Natural killer cell (primary cell): ENCODE measurements around the gene HEATR5B. TPM values are rescaled to one million over a fixed set of nuclear protein-coding genes. Genes with fewer than 3 reads are reported as not detected.
A peak's percentile ranks its signal among the peaks of the same experiment; 100 is the strongest.

ENCODE experiments used
- ATAC-seq, 3 donors: fragments of 150-1000 bp in 2 of 3; fragments of 200-7000 bp in 1 of 3; cut with Tn5 transposase; 1 replicate in 1 of 3; 2 replicates in 2 of 3; pipeline ENCODE4 v1.10.0; 2021; ENCODE audit warnings: mild to moderate bottlenecking in 2 of 3, moderate library complexity in 2 of 3
- DNase-seq, 2 donors: peaks; one replicate each; pipeline versions ENCODE4 v3.0.0 to v3.0.0-alpha.2; 2013 to 2021; ENCODE audit warnings: mixed read lengths in 1 of 2
- H3K27ac ChIP-seq: one replicate; pipeline ENCODE4 v1.5.1; 2013; ENCODE audit warnings: mild to moderate bottlenecking, low read length
- H3K27me3 ChIP-seq: one replicate; pipeline ENCODE4 v1.6.1; 2013; ENCODE audit warnings: low read length; ENCODE audit not compliant: control insufficient read depth, insufficient read depth
- H3K36me3 ChIP-seq: one replicate; pipeline ENCODE4 v1.6.1; 2013; ENCODE audit warnings: low read length; ENCODE audit not compliant: control insufficient read depth, insufficient read depth
- H3K4me1 ChIP-seq: one replicate; pipeline ENCODE4 v1.6.1; 2013; ENCODE audit warnings: low read length; ENCODE audit not compliant: control insufficient read depth, insufficient read depth
- H3K4me3 ChIP-seq: one replicate; pipeline ENCODE4 v1.5.1; 2013; ENCODE audit warnings: low read length
- H3K9me3 ChIP-seq: one replicate; pipeline ENCODE4 v1.6.1; 2013; ENCODE audit warnings: low read length; ENCODE audit not compliant: control insufficient read depth, insufficient read depth
- H3K27ac Mint-ChIP-seq, 2 donors: one replicate each; pipeline ENCODE4 v1.8.0; 2022; ENCODE audit warnings: mild to moderate bottlenecking in 2 of 2, mixed read lengths in 2 of 2, moderate library complexity in 1 of 2
- H3K27me3 Mint-ChIP-seq, 2 donors: one replicate each; pipeline ENCODE4 v1.8.0; 2022; ENCODE audit warnings: low read depth in 2 of 2, mixed read lengths in 2 of 2
- H3K36me3 Mint-ChIP-seq: one replicate; pipeline ENCODE4 v1.8.0; 2022; ENCODE audit warnings: mixed read lengths
- H3K4me1 Mint-ChIP-seq, 2 donors: one replicate each; pipeline ENCODE4 v1.8.0; 2022; ENCODE audit warnings: mixed read lengths in 2 of 2
- H3K4me3 Mint-ChIP-seq: one replicate; pipeline ENCODE4 v1.8.0; 2022; ENCODE audit warnings: mild to moderate bottlenecking, moderate library complexity, mixed read lengths
- H3K9me3 Mint-ChIP-seq, 2 donors: one replicate each; pipeline ENCODE4 v1.8.0; 2022; ENCODE audit warnings: mixed read lengths in 2 of 2
- WGBS: methylation state at CpG from one replicate; pipeline ENCODE4 v1.1.7; 2013; ENCODE audit warnings: missing lambda C conversion rate; ENCODE audit not compliant: insufficient coverage; 5-methylcytosine and 5-hydroxymethylcytosine counted together
- intact Hi-C: fragments of 100-400 bp; cut with micrococcal nuclease; formaldehyde crosslinking; loops from one replicate; pipeline ENCODE4 v1.14.2; 2022
- total RNA-seq, 4 donors: library from RNA; stranded (reverse); fragments of 120-200 nt in 1 of 4; gene quantifications; one replicate each; pipeline versions ENCODE4 v1.2.3 to v1.2.4, GENCODE V29; 2013 to 2022
- TF ChIP-seq, protein P1 (sequence below): fragments of 200-600 bp; IDR thresholded peaks from one replicate; pipeline ENCODE4 v1.8.0; 2022; ENCODE audit warnings: antibody characterized with exemption

Gene HEATR5B
- total RNA-seq, 3 donors from 2014 or later (not counting 1 experiment from before 2014, with no cell fraction given) = 31.1 to 53.9 (median 39.9) TPM

DNA sequence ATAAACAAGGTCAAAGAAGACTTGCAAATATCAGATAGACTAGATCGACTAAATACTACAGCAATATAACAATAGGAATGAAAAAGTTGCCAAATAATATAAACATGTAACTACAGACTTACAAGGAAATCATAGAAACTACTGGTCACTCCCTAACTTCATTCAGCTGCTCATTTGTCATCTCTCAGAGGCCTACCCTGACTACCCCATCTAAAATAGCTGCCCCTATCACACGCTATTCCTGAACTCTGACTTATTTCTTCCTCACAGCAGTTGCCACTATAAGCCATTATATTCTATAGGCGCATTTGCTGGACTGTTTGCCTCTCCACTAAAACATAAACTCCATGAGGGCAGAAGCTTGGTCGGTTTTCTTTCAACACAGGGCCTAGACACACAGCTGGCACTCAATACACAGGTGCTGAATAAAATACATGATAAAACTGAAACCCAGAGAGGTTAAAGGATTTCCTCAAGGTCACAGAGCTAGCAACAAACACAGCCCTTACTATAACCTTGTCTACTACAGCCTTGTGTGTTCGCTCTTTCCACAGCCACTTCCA lies 119.6 kb downstream of the HEATR5B start:
- no peaks in the 10 kb centered on the region for H3K36me3 Mint-ChIP-seq
- H3K4me3 Mint-ChIP-seq = peak overlapping the region; percentile 92
- 92% methylated on average over 4 of the region's 5 CpGs for WGBS
- no peaks in the 10 kb centered on the region for H3K9me3 Mint-ChIP-seq
- Histone ChIP-seq H3K4me1 (peaks cover 13% of the 10 kb centered on the region), H3K27me3 (no peaks in the 10 kb centered on the region), H3K9me3 (no peaks in the 10 kb centered on the region), H3K36me3 (peaks cover 2% of the 10 kb centered on the region), H3K4me3 (no peak overlapping the region), H3K27ac (no peak overlapping the region)
- ATAC-seq = no peak
- DNase-seq = no peak
- peaks cover 56 to 57% of the 10 kb centered on the region in 2 donors for H3K4me1 Mint-ChIP-seq
- TF ChIP-seq, protein P1, sequence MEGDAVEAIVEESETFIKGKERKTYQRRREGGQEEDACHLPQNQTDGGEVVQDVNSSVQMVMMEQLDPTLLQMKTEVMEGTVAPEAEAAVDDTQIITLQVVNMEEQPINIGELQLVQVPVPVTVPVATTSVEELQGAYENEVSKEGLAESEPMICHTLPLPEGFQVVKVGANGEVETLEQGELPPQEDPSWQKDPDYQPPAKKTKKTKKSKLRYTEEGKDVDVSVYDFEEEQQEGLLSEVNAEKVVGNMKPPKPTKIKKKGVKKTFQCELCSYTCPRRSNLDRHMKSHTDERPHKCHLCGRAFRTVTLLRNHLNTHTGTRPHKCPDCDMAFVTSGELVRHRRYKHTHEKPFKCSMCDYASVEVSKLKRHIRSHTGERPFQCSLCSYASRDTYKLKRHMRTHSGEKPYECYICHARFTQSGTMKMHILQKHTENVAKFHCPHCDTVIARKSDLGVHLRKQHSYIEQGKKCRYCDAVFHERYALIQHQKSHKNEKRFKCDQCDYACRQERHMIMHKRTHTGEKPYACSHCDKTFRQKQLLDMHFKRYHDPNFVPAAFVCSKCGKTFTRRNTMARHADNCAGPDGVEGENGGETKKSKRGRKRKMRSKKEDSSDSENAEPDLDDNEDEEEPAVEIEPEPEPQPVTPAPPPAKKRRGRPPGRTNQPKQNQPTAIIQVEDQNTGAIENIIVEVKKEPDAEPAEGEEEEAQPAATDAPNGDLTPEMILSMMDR = no peak
- no peaks in the 10 kb centered on the region for H3K27me3 Mint-ChIP-seq
- peak overlapping the region; percentile 98 for H3K27ac Mint-ChIP-seq
- intact Hi-C loops = loop anchor here (5.0 kb wide), 1 partner anchor 162 kb away; no protein-coding TSS in a partner anchor

DNA sequence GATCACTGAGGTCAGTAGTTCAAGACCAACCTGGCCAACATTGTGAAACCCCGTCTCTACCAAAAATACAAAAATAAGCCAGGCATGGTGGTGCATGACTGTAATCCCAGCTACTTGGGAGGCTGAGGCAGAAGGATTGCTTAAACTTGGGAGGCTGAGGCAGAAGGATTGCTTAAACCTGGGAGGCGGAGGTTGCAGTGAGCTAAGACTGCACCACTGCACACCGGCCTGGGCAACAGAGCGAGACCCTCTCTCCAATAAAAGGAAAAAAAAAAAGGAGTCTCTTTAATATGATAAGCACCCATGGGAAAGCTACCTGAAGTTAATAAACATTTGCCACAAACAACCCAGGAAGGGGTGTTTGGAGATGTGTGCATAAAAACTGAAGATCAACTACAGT lies 120.4 kb downstream of the HEATR5B start:
- Histone ChIP-seq H3K27me3 (no peaks in the 10 kb centered on the region), H3K4me1 (peaks cover 13% of the 10 kb centered on the region), H3K9me3 (no peaks in the 10 kb centered on the region), H3K4me3 (no peak overlapping the region), H3K36me3 (peaks cover 2% of the 10 kb centered on the region), H3K27ac (no peak overlapping the region)
- H3K4me1 Mint-ChIP-seq = peaks cover 56 to 58% of the 10 kb centered on the region in 2 donors
- WGBS = 94% methylated on average over 2 of the region's 4 CpGs
- no peak for ATAC-seq
- H3K27ac Mint-ChIP-seq = no peak overlapping the region
- peak overlapping the region; percentile 29 for H3K4me3 Mint-ChIP-seq
- no peak for DNase-seq
- no peaks in the 10 kb centered on the region for H3K27me3 Mint-ChIP-seq
- no peaks in the 10 kb centered on the region for H3K36me3 Mint-ChIP-seq
- no peaks in the 10 kb centered on the region for H3K9me3 Mint-ChIP-seq
- TF ChIP-seq, protein P1 = no peak
- intact Hi-C loops = no loop called here

DNA sequence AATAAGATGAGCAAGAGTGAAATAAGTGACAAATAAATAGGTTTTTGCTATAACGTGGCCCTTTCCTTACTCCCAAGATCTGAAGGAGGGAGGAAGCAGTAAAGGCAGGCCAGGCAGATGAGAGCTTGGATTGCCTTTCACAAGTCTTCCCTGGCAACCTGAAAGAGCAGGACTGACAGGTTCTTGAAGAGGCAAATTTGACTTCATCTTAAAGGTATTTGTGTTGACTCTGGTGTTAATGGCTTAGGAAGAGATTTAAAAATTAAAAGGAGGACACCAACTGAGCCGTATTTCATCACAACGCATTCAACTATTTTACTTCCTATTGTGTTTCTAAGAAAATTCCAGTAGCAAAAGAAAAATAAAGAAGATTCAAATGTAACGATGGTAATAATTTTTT lies 121.1 kb downstream of the HEATR5B start:
- H3K27me3 Mint-ChIP-seq = no peaks in the 10 kb centered on the region
- H3K27ac Mint-ChIP-seq = peak overlapping the region in 1 of 2 donors; percentile 55
- Histone ChIP-seq H3K4me3 (no peak overlapping the region), H3K9me3 (no peaks in the 10 kb centered on the region), H3K4me1 (peaks cover 13% of the 10 kb centered on the region), H3K27ac (no peak overlapping the region), H3K36me3 (peaks cover 3% of the 10 kb centered on the region), H3K27me3 (no peaks in the 10 kb centered on the region)
- no peaks in the 10 kb centered on the region for H3K9me3 Mint-ChIP-seq
- DNase-seq (no peak), ATAC-seq (no peak)
- 74% methylated on average over 1 of the region's 4 CpGs for WGBS
- no peaks in the 10 kb centered on the region for H3K36me3 Mint-ChIP-seq
- peak overlapping the region; percentile 63 for H3K4me3 Mint-ChIP-seq
- TF ChIP-seq, protein P1 = no peak
- H3K4me1 Mint-ChIP-seq = peaks cover 62 to 63% of the 10 kb centered on the region in 2 donors
- intact Hi-C loops = no loop called here

DNA sequence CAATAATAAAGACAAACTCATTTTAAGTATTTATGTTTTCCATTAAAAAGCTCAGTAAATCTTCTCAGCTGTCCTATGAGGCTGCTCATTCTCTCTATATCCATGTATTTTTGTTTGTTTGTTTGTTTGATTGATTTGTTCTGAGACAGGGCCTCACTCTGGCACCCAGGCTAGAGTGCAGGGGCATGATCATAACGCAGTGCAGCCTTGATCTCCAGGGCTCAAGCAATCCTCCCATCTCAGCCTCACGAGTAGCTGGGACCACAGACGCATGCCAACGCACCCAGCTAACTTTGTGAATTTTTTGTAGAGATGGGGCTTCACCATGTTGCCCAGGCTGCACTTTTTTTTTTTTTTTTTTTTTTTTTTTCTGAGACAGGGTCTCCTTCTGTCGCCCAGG lies 123.4 kb downstream of the HEATR5B start:
- Histone ChIP-seq H3K36me3 (peaks cover 3% of the 10 kb centered on the region), H3K9me3 (no peaks in the 10 kb centered on the region), H3K4me1 (peaks cover 10% of the 10 kb centered on the region), H3K4me3 (no peak overlapping the region), H3K27me3 (no peaks in the 10 kb centered on the region), H3K27ac (no peak overlapping the region)
- Mint-ChIP-seq H3K27me3 (no peaks in the 10 kb centered on the region), H3K4me1 (peaks cover 61 to 64% of the 10 kb centered on the region in 2 donors), H3K27ac (no peak overlapping the region), H3K36me3 (no peaks in the 10 kb centered on the region), H3K4me3 (no peak overlapping the region), H3K9me3 (no peaks in the 10 kb centered on the region)
- intact Hi-C loops = no loop called here
- 98% methylated on average over 5 of the region's 5 CpGs for WGBS
- no peak for DNase-seq
- no peak for ATAC-seq
- TF ChIP-seq, protein P1 = no peak
